ENCODE results near the gene NLGN2. TPM values are rescaled to one million over a fixed set of nuclear protein-coding genes. Genes with fewer than 3 reads are reported as not detected.
A peak's percentile ranks its signal among the peaks of the same experiment; 100 is the strongest.

The NLGN2 gene
- polyA plus RNA-seq, 1 experiment = 8.9 TPM

GRCh38 chr17:7391307-7391706 is 16.3 kb upstream of the NLGN2 start:
- H3K27ac ChIP-seq (ENCODE audit: low read depth, low read length) = no peak overlapping the region
- no peak overlapping the region for H3K4me3 ChIP-seq (ENCODE audit: low read depth, low read length)
- POLR2A ChIA-PET = interaction anchor here (0.6 kb wide), 1 partner anchor 71 kb away, joined by 3 read pairs; no protein-coding TSS in a partner anchor
- CTCF ChIA-PET = no interaction called here
- H3K27me3 ChIP-seq (ENCODE audit: control insufficient read depth, insufficient read depth, low read length) = no peaks in the 10 kb centered on the region
- no peaks in the 10 kb centered on the region; the same call in 1 of the 2 replicates for H3K9me3 ChIP-seq (ENCODE audit: control insufficient read depth, insufficient read depth, low read length)
- TF ChIP-seq, protein P1, sequence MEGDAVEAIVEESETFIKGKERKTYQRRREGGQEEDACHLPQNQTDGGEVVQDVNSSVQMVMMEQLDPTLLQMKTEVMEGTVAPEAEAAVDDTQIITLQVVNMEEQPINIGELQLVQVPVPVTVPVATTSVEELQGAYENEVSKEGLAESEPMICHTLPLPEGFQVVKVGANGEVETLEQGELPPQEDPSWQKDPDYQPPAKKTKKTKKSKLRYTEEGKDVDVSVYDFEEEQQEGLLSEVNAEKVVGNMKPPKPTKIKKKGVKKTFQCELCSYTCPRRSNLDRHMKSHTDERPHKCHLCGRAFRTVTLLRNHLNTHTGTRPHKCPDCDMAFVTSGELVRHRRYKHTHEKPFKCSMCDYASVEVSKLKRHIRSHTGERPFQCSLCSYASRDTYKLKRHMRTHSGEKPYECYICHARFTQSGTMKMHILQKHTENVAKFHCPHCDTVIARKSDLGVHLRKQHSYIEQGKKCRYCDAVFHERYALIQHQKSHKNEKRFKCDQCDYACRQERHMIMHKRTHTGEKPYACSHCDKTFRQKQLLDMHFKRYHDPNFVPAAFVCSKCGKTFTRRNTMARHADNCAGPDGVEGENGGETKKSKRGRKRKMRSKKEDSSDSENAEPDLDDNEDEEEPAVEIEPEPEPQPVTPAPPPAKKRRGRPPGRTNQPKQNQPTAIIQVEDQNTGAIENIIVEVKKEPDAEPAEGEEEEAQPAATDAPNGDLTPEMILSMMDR (IDR thresholded peaks at IDR 0.05; ENCODE audit: low read depth, low read length) = no peak
- no peak for DNase-seq (ENCODE audit: low read depth, low spot score)

GRCh38 chr17:7392696-7393612 is 14.7 kb upstream of the NLGN2 start:
- CTCF ChIA-PET = interaction anchor here (0.6 kb wide), 1 partner anchor 40 kb away, joined by 3 read pairs; no protein-coding TSS in a partner anchor
- DNase-seq (ENCODE audit: low read depth, low spot score) = no peak
- TF ChIP-seq, protein P1 (IDR thresholded peaks at IDR 0.05; ENCODE audit: low read depth, low read length) = no peak
- H3K27me3 ChIP-seq (ENCODE audit: control insufficient read depth, insufficient read depth, low read length) = no peaks in the 10 kb centered on the region
- no peaks in the 10 kb centered on the region; the same call in 1 of the 2 replicates for H3K9me3 ChIP-seq (ENCODE audit: control insufficient read depth, insufficient read depth, low read length)
- POLR2A ChIA-PET = no interaction called here
- H3K4me3 ChIP-seq (ENCODE audit: low read depth, low read length) = peak overlapping the region; percentile 87
- no peak overlapping the region for H3K27ac ChIP-seq (ENCODE audit: low read depth, low read length)

DNA sequence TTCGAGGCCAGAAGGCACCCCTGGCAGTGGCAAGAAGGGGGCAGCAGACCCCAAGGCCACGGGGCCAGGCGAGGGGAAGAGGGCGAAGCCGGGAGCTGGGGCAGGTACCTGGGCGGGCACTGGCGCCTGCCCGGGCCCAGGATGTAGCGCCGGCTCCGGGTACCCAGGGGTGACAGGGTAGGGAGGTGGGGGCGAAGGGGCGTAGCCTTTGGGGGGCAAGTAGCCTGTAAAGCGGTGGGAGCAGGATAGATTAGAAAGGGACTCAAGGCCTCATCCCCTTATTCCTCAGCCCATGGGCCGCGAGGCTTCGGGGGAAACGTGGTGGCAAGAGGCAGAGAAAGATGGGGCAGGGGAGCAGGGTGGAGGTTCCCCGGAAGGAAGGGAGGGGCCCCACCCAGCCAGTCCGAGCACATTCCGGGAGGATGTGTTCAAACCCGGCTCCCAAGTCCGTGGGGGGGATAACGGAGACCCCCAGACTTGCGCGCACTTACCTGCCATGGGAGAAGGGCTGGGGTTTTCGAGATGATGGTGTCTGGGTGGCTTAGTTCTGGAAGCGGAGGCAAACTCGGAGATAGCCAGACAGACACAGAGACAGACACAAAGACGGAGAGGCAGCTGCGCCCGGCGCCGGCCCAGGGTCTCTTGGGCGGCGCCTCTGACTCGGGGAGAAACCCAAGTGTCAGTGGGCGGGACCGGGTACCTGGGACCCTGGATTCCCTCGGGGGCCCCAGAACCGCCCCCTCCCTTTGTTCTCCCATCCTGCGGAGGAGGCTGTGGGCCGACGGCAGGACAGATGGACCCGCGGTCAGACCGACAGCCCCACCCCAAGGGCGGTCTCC is 13.8 kb upstream of the NLGN2 start:
- TF ChIP-seq, protein P1 (IDR thresholded peaks at IDR 0.05; ENCODE audit: low read depth, low read length) = no peak
- no peak for DNase-seq (ENCODE audit: low read depth, low spot score)
- peak overlapping the region; percentile 87 for H3K4me3 ChIP-seq (ENCODE audit: low read depth, low read length)
- POLR2A ChIA-PET = interaction anchor here (1.0 to 2.0 kb wide), 2 partner anchors 10 to 13 kb away, joined by 3 to 8 read pairs; partner anchors contain the start of gene TMEM256
- CTCF ChIA-PET = interaction anchor here (0.5 to 2.4 kb wide), 4 partner anchors 10 to 141 kb away, joined by 3 to 7 read pairs (median 3); partner anchors contain the start of genes TMEM256 and TMEM95
- no peaks in the 10 kb centered on the region for H3K27me3 ChIP-seq (ENCODE audit: control insufficient read depth, insufficient read depth, low read length)
- H3K27ac ChIP-seq (ENCODE audit: low read depth, low read length) = peak overlapping the region; percentile 78
- no peaks in the 10 kb centered on the region; the same call in 1 of the 2 replicates for H3K9me3 ChIP-seq (ENCODE audit: control insufficient read depth, insufficient read depth, low read length)

DNA sequence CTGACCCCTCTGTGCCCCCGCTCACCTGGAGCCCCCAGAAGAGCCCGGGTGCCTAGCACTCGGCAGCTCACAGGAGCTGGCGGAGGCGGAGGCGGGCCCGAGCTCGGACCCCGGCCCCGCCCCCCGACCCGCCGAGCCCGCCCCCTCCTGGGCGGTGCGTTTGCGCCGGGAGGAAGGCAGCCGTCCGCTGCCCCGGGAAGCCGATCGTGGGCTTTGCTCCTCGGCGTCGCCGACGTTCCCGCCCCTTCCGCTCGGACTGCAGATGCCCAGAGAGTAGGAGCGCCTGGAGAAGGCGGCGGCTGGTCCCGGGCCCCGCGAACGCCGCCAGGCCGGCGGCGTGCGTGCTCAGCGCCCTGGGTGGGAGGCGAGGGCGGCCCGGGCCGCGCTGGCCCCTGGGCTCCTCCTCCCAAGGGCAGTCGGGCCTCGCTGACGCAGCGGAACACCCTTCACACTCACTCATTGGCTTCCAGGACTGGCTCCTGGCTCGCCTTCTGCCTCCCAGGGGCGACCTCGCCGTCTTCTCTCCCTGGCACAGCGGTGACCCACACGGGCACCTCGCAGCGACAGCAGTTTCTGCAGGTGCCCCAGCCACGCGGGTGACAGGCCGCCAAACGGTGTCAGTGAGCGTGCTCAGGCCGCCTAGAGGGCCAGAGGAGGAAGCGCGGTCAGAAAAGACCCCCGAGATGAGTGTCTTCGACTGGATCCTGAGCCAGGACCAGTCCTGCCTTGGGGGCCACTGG is 13.0 kb upstream of the NLGN2 start, which contains the start of gene PLSCR3:
Gene PLSCR3, minus strand, starts transcription at position 74 of the 740 bp plus-strand sequence. CDS start 415 bp downstream, outside the sequence.
- peak within 1 kb of the TSS; percentile 93 for H3K27ac ChIP-seq (ENCODE audit: low read depth, low read length)
- no peaks in the 10 kb centered on the region; the same call in 1 of the 2 replicates for H3K9me3 ChIP-seq (ENCODE audit: control insufficient read depth, insufficient read depth, low read length)
- peak within 1 kb of the TSS; percentile 87 for H3K4me3 ChIP-seq (ENCODE audit: low read depth, low read length)
- DNase-seq (ENCODE audit: low read depth, low spot score) = peak; percentile 51
- TF ChIP-seq, protein P1 (IDR thresholded peaks at IDR 0.05; ENCODE audit: low read depth, low read length) = peak; percentile 51
- POLR2A ChIA-PET = interaction anchor here (0.5 to 2.0 kb wide), 3 partner anchors 9 to 334 kb away, joined by 3 to 8 read pairs (median 4); partner anchors contain the start of gene TMEM256
- H3K27me3 ChIP-seq (ENCODE audit: control insufficient read depth, insufficient read depth, low read length) = no peaks in the 10 kb centered on the region
- CTCF ChIA-PET = interaction anchor here (0.5 to 2.4 kb wide), 5 partner anchors 9 to 140 kb away, joined by 3 to 7 read pairs (median 3); partner anchors contain the start of genes TMEM256 and TMEM95

Measured in AG04450 (cell line).